ENCODE data around the gene RBM47.
A peak's percentile ranks its signal among the peaks of the same experiment; 100 is the strongest.
"Not testable (repeated sequence)": the region's sequence is repeated elsewhere in the genome, so short reads cannot be mapped to it uniquely, and the experiment has no call there.

Gene RBM47

GRCh38 chr4:40524366-40525041, 105.2 kb downstream of the RBM47 start:
- no peak for DNase-seq

GRCh38 chr4:40523581-40523980, 106.1 kb downstream of the RBM47 start:
- DNase-seq = no peak

GRCh38 chr4:40521957-40522356, 107.7 kb downstream of the RBM47 start:
- no peak for DNase-seq

GRCh38 chr4:40520533-40520932, 109.1 kb downstream of the RBM47 start:
- no peak for DNase-seq

GRCh38 chr4:40517081-40517480, 112.6 kb downstream of the RBM47 start:
- not testable (repeated sequence) for DNase-seq

- no peak for DNase-seq
Measured at GRCh38 chr4:40516651-40517050, 113.0 kb downstream of the RBM47 start.

GRCh38 chr4:40515398-40516293, 114.0 kb downstream of the RBM47 start:
- no peak for DNase-seq

GRCh38 chr4:40515037-40515397, 114.6 kb downstream of the RBM47 start:
- DNase-seq = no peak

- DNase-seq = peak; percentile 70
Measured at GRCh38 chr4:40514497-40514951, 115.1 kb downstream of the RBM47 start.

- no peak for DNase-seq
Measured at GRCh38 chr4:40511036-40511614, 118.5 kb downstream of the RBM47 start.

GRCh38 chr4:40507977-40508376, 121.7 kb downstream of the RBM47 start:
- DNase-seq = no peak

GRCh38 chr4:40506492-40506891, 123.2 kb downstream of the RBM47 start:
- no peak for DNase-seq

GRCh38 chr4:40506066-40506465, 123.6 kb downstream of the RBM47 start:
- no peak for DNase-seq

GRCh38 chr4:40502934-40503333, 126.7 kb downstream of the RBM47 start:
- DNase-seq = no peak

GRCh38 chr4:40502220-40502619, 127.4 kb downstream of the RBM47 start:
- DNase-seq = no peak

- DNase-seq = no peak
Measured at GRCh38 chr4:40500781-40501180, 128.9 kb downstream of the RBM47 start.

GRCh38 chr4:40493160-40493559, 136.5 kb downstream of the RBM47 start:
- no peak for DNase-seq

GRCh38 chr4:40492691-40493090, 137.0 kb downstream of the RBM47 start:
- no peak for DNase-seq

- DNase-seq = no peak
Measured at GRCh38 chr4:40490481-40490880, 139.2 kb downstream of the RBM47 start.

- no peak for DNase-seq
Measured at GRCh38 chr4:40489961-40490360, 139.7 kb downstream of the RBM47 start.

- no peak for DNase-seq
Measured at GRCh38 chr4:40486534-40486933, 143.1 kb downstream of the RBM47 start.

- no peak for DNase-seq
Measured at GRCh38 chr4:40484346-40485090, 145.1 kb downstream of the RBM47 start.

GRCh38 chr4:40482985-40483647, 146.5 kb downstream of the RBM47 start:
- no peak for DNase-seq

Data from NCI-H1092 treated with DMSO at 0.1 percent for 48 hours (cell line).